ENCODE measurements around the gene GNA14.

DNA sequence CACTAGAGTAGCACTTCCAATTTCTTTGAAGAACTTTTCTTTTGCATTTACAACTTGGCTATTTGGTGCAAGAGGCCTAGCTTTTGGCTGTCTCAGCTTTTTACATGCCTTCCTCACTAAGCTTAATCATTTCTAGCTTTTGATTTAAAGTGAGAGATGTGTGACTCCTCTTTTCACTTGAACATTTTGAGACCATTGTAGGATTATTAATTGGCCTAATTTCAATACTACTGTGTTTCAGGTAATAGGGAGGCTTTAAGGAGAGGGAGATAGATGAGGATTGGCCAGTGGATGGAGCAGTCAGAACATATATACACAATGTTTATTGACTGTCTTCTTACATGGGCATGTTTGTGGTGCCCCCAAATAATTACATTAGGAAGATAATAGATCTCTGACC is 161.7 kb downstream of the GNA14 start:
- TF ChIP-seq, protein P1, sequence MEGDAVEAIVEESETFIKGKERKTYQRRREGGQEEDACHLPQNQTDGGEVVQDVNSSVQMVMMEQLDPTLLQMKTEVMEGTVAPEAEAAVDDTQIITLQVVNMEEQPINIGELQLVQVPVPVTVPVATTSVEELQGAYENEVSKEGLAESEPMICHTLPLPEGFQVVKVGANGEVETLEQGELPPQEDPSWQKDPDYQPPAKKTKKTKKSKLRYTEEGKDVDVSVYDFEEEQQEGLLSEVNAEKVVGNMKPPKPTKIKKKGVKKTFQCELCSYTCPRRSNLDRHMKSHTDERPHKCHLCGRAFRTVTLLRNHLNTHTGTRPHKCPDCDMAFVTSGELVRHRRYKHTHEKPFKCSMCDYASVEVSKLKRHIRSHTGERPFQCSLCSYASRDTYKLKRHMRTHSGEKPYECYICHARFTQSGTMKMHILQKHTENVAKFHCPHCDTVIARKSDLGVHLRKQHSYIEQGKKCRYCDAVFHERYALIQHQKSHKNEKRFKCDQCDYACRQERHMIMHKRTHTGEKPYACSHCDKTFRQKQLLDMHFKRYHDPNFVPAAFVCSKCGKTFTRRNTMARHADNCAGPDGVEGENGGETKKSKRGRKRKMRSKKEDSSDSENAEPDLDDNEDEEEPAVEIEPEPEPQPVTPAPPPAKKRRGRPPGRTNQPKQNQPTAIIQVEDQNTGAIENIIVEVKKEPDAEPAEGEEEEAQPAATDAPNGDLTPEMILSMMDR (IDR thresholded peaks at IDR 0.05) = no peak
- TF ChIP-seq POLR2A (IDR thresholded peaks at IDR 0.05) = no peak
